Fibroblast of lung (primary cell): ENCODE data around the gene SCLT1. TPM values are rescaled to one million over a fixed set of nuclear protein-coding genes. Genes with fewer than 3 reads are reported as not detected.

Experiments
- DNase-seq, 2 donors: peaks; one replicate each; pipeline versions ENCODE4 v3.0.0 to v3.0.0-alpha.2; 2010; ENCODE audit warnings: low read depth in 2 of 2
- H2AFZ ChIP-seq: 2 replicates; pipeline ENCODE4 v1.5.1; 2012; ENCODE audit warnings: low read length, control low read depth, inconsistent platforms
- H3K27ac ChIP-seq: 2 replicates; pipeline ENCODE4 v1.5.1; 2011; ENCODE audit warnings: low read length, control low read depth; ENCODE audit not compliant: insufficient read depth
- H3K27me3 ChIP-seq: 2 replicates; pipeline ENCODE4 v1.5.1; 2011; ENCODE audit warnings: mild to moderate bottlenecking, low read length; ENCODE audit not compliant: control insufficient read depth, insufficient read depth
- H3K36me3 ChIP-seq: 2 replicates; pipeline ENCODE4 v1.5.1; 2011; ENCODE audit warnings: low read length; ENCODE audit not compliant: control insufficient read depth, insufficient read depth
- H3K4me1 ChIP-seq: 2 replicates; pipeline ENCODE4 v1.5.1; 2011; ENCODE audit warnings: low read length; ENCODE audit not compliant: control insufficient read depth, insufficient read depth; ENCODE audit errors: extremely low read depth
- H3K4me2 ChIP-seq: 2 replicates; pipeline ENCODE4 v1.5.1; 2011; ENCODE audit warnings: low read length, control low read depth; ENCODE audit not compliant: insufficient read depth; ENCODE audit errors: extremely low read depth
- H3K4me3 ChIP-seq, 4 experiments: fragments of 200-600 bp in 1 of 4; sonication (generic) in 1 of 4; replicated peaks in 1 of 4; 2 replicates each; pipeline ENCODE4 v1.5.1; 2011 to 2016; ENCODE audit warnings: low read length in 4 of 4, low read depth in 3 of 4, mild to moderate bottlenecking in 3 of 4, control low read depth in 2 of 4, inconsistent platforms in 1 of 4, mixed read lengths in 1 of 4; ENCODE audit not compliant: insufficient read depth in 1 of 4; ENCODE audit errors: control extremely low read depth in 1 of 4
- H3K79me2 ChIP-seq: 2 replicates; pipeline ENCODE4 v1.5.1; 2012; ENCODE audit warnings: mild to moderate bottlenecking, low read length, inconsistent platforms; ENCODE audit not compliant: control insufficient read depth, insufficient read depth
- H3K9ac ChIP-seq: 2 replicates; pipeline ENCODE4 v1.5.1; 2011; ENCODE audit warnings: mild to moderate bottlenecking, low read length, control low read depth; ENCODE audit not compliant: insufficient read depth
- H3K9me3 ChIP-seq: 2 replicates; pipeline ENCODE4 v1.5.1; 2012; ENCODE audit warnings: low read depth, low read length; ENCODE audit not compliant: control insufficient read depth, insufficient read depth
- H4K20me1 ChIP-seq: 2 replicates; pipeline ENCODE4 v1.5.1; 2011; ENCODE audit warnings: low read length; ENCODE audit not compliant: control insufficient read depth, insufficient read depth; ENCODE audit errors: extremely low read depth
- CTCF ChIP-seq, 2 donors: IDR thresholded peaks in 1 of 2; conservative IDR thresholded peaks in 1 of 2; 1 replicate in 1 of 2; 2 replicates in 1 of 2; pipeline ENCODE4 v1.5.1; 2011 to 2012; ENCODE audit warnings: low read length in 2 of 2, control low read depth in 1 of 2, inconsistent platforms in 1 of 2, low read depth in 1 of 2, mild to moderate bottlenecking in 1 of 2
- EZH2 ChIP-seq: IDR thresholded peaks from 2 replicates; pipeline ENCODE4 v1.5.1; 2012; ENCODE audit warnings: low read length, control low read depth, mild to moderate bottlenecking; ENCODE audit errors: missing control alignments
- polyA plus RNA-seq, 2 donors: library from polyadenylated mRNA; depleted of rRNA in 1 of 2; stranded (reverse) in 1 of 2; unstranded in 1 of 2; fragments of >200 nt; gene quantifications; 2 replicates each; pipeline ENCODE4 v1.2.1, GENCODE V29; 2011 to 2012; ENCODE audit warnings: missing spikeins in 1 of 2
- total RNA-seq: library from RNA; depleted of rRNA; stranded (reverse); fragments of >200 nt; gene quantifications from 2 replicates; pipeline ENCODE4 v1.2.1, GENCODE V29; 2014

The SCLT1 gene
- total and polyA plus RNA-seq, 2 donors (not counting 1 experiment from before 2014, with no cell fraction given): 8.8 to 16.2 TPM

GRCh38 chr4:128846063-128846462, 247.3 kb downstream of the SCLT1 start:
- TF ChIP-seq CTCF (conservative IDR thresholded peaks at IDR 0.05 in 1 of 2, IDR thresholded peaks at IDR 0.05 in 1 of 2; ENCODE audit: low read depth in 1 of 2, low read length in 2 of 2): no peak
- no peak for TF ChIP-seq EZH2
- H3K4me1 ChIP-seq: peaks cover 6% of the 10 kb centered on the region
- H3K4me3 ChIP-seq: no peak overlapping the region
- no peak overlapping the region for H3K9ac ChIP-seq
- no peak overlapping the region for H3K27ac ChIP-seq
- no peaks in the 10 kb centered on the region for H4K20me1 ChIP-seq
- no peak for DNase-seq
- H3K27me3 ChIP-seq: no peaks in the 10 kb centered on the region
- no peaks in the 10 kb centered on the region for H3K9me3 ChIP-seq
- no peak overlapping the region for H3K4me2 ChIP-seq
- no peak overlapping the region for H2AFZ ChIP-seq
- peaks cover 39% of the 10 kb centered on the region for H3K36me3 ChIP-seq
- H3K79me2 ChIP-seq: peaks cover 46% of the 10 kb centered on the region

- Histone ChIP-seq H4K20me1 (no peaks in the 10 kb centered on the region), H3K79me2 (peaks cover 58% of the 10 kb centered on the region), H3K9ac (no peak overlapping the region), H3K27ac (no peak overlapping the region), H3K4me1 (peaks cover 6% of the 10 kb centered on the region), H3K27me3 (no peaks in the 10 kb centered on the region), H3K36me3 (peaks cover 35% of the 10 kb centered on the region), H3K4me2 (no peak overlapping the region), H2AFZ (no peak overlapping the region), H3K4me3 (no peak overlapping the region), H3K9me3 (no peaks in the 10 kb centered on the region)
- DNase-seq: peak in 1 of 2 donors; percentile 95
- TF ChIP-seq CTCF (conservative IDR thresholded peaks at IDR 0.05 in 1 of 2, IDR thresholded peaks at IDR 0.05 in 1 of 2; ENCODE audit: low read depth in 1 of 2, low read length in 2 of 2) (no peak), EZH2 (no peak)
Observed at GRCh38 chr4:128844931-128845330, 248.4 kb downstream of the SCLT1 start.

GRCh38 chr4:128841402-128841801, 251.9 kb downstream of the SCLT1 start:
- peaks cover 6% of the 10 kb centered on the region for H3K4me1 ChIP-seq
- no peaks in the 10 kb centered on the region for H4K20me1 ChIP-seq
- no peak overlapping the region for H2AFZ ChIP-seq
- no peaks in the 10 kb centered on the region for H3K27me3 ChIP-seq
- no peak overlapping the region for H3K9ac ChIP-seq
- no peak overlapping the region for H3K4me3 ChIP-seq
- no peak for DNase-seq
- H3K36me3 ChIP-seq: peaks cover 10% of the 10 kb centered on the region
- no peak overlapping the region for H3K4me2 ChIP-seq
- H3K79me2 ChIP-seq: peaks cover 75% of the 10 kb centered on the region
- TF ChIP-seq CTCF (conservative IDR thresholded peaks at IDR 0.05 in 1 of 2, IDR thresholded peaks at IDR 0.05 in 1 of 2; ENCODE audit: low read depth in 1 of 2, low read length in 2 of 2): no peak
- TF ChIP-seq EZH2: no peak
- H3K9me3 ChIP-seq: no peaks in the 10 kb centered on the region
- no peak overlapping the region for H3K27ac ChIP-seq
